22Rv1 (cell line): Measurements from ENCODE around the gene ENPP7.

Experiments used
- ZFX ChIP-seq: fragments of 450-650 bp; IDR thresholded peaks from 2 replicates; pipeline ENCODE4 v1.6.1; 2017; ENCODE audit warnings: antibody characterized with exemption, borderline replicate concordance
- TF ChIP-seq, protein P1 (sequence below): fragments of 450-650 bp; IDR thresholded peaks from 2 replicates; pipeline ENCODE4 v1.5.1; 2017; ENCODE audit warnings: mild to moderate bottlenecking

DNA sequence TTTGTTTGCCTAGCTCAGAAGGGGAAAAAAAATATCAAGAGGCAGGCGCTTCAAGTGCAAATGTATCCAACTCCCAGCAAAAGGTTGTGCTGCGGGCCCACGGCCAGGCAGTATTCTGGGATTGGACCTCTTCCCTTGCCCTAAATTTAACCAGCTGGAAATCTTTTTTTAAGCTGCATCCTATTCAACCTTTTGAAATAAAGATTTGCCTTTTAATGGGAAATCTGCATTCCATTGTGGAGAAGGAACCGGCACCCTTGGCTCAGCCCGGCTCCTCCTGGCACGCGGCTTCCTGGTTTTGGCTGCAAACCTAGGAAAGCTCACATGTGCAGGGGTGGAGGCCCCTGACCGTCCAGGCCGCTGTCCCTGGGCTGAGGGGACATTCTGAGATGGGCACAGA lies 38.8 kb upstream of the ENPP7 start:
- no peak for TF ChIP-seq ZFX
- TF ChIP-seq, protein P1, sequence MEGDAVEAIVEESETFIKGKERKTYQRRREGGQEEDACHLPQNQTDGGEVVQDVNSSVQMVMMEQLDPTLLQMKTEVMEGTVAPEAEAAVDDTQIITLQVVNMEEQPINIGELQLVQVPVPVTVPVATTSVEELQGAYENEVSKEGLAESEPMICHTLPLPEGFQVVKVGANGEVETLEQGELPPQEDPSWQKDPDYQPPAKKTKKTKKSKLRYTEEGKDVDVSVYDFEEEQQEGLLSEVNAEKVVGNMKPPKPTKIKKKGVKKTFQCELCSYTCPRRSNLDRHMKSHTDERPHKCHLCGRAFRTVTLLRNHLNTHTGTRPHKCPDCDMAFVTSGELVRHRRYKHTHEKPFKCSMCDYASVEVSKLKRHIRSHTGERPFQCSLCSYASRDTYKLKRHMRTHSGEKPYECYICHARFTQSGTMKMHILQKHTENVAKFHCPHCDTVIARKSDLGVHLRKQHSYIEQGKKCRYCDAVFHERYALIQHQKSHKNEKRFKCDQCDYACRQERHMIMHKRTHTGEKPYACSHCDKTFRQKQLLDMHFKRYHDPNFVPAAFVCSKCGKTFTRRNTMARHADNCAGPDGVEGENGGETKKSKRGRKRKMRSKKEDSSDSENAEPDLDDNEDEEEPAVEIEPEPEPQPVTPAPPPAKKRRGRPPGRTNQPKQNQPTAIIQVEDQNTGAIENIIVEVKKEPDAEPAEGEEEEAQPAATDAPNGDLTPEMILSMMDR: no peak
